Endothelial cell of umbilical vein (primary cell): ENCODE data around the gene CCNF. TPM values are rescaled to one million over a fixed set of nuclear protein-coding genes. Genes with fewer than 3 reads are reported as not detected.

Experiments used
- BruUV-seq: library from RNA; stranded (reverse); fragments of 400-500 nt; replicated peaks from 2 replicates; lab custom pipeline; 2021; lab: Mats Ljungman, UMichigan
- CTCF ChIA-PET: fragments of 300-600, 350-600 bp; sonication (Branson Sonifier 250); formaldehyde crosslinking; loops from one replicate; lab custom pipeline; 2021; ENCODE audit warnings: antibody characterized with exemption, inconsistent platforms; lab: Charles Lee
- POLR2A ChIA-PET: fragments of 300-600, 350-600 bp; sonication (Branson Sonifier 250); formaldehyde crosslinking; loops from one replicate; lab custom pipeline; 2021; ENCODE audit warnings: antibody characterized with exemption, inconsistent platforms; lab: Charles Lee
- DNase-seq: peaks from one replicate; pipeline ENCODE4 v3.0.0-alpha.2; 2011; ENCODE audit warnings: low read depth, low spot score
- FAIRE-seq: peaks from 2 replicates; lab custom pipeline; 2011; peaks lifted over from hg19 to GRCh38; lab: Jason Lieb, UNC
- H2AFZ ChIP-seq: 2 replicates; pipeline ENCODE4 v1.6.0; 2012; ENCODE audit warnings: low read depth, low read length, control low read depth, inconsistent platforms
- H3K27ac ChIP-seq: 2 replicates; pipeline ENCODE4 v1.5.1; 2011; ENCODE audit warnings: low read depth, mild to moderate bottlenecking, control low read depth, low read length, moderate library complexity; ENCODE audit not compliant: insufficient read depth
- H3K27me3 ChIP-seq, 2 experiments: 2 replicates each; pipeline versions ENCODE4 v1.6.0 to v1.6.1; 2011; ENCODE audit warnings: low read length in 2 of 2, mixed read lengths in 1 of 2; ENCODE audit not compliant: control insufficient read depth in 2 of 2, insufficient read depth in 2 of 2
- H3K36me3 ChIP-seq, 2 experiments: 2 replicates in 1 of 2; 3 replicates in 1 of 2; pipeline ENCODE4 v1.5.1; 2011; ENCODE audit warnings: low read length in 2 of 2, mild to moderate bottlenecking in 1 of 2, moderate library complexity in 1 of 2; ENCODE audit not compliant: control insufficient read depth in 2 of 2, insufficient read depth in 2 of 2; ENCODE audit errors: extremely low read depth in 1 of 2
- H3K4me1 ChIP-seq: 3 replicates; pipeline ENCODE4 v1.5.1; 2011; ENCODE audit warnings: mild to moderate bottlenecking, low read length; ENCODE audit not compliant: control insufficient read depth, insufficient read depth; ENCODE audit errors: extremely low read depth
- H3K4me2 ChIP-seq: 2 replicates; pipeline ENCODE4 v1.6.1; 2011; ENCODE audit warnings: low read length, control low read depth, mixed read lengths; ENCODE audit not compliant: insufficient read depth
- H3K4me3 ChIP-seq, 3 experiments: fragments of 200-600 bp in 1 of 3; sonication (generic), shearing (Covaris generic) in 1 of 3; replicated peaks in 1 of 3; 2 replicates each; pipeline ENCODE4 v1.5.1; 2011 to 2016; ENCODE audit warnings: control low read depth in 3 of 3, low read length in 3 of 3, mild to moderate bottlenecking in 2 of 3, inconsistent platforms in 1 of 3, low read depth in 1 of 3, moderate library complexity in 1 of 3; ENCODE audit not compliant: insufficient read depth in 1 of 3
- H3K79me2 ChIP-seq: 2 replicates; pipeline ENCODE4 v1.6.0; 2012; ENCODE audit warnings: low read length, inconsistent platforms; ENCODE audit not compliant: control insufficient read depth, insufficient read depth
- H3K9ac ChIP-seq: replicated peaks from 2 replicates; pipeline ENCODE3; 2011; ENCODE audit warnings: low read length, control low read depth; ENCODE audit not compliant: insufficient read depth; ENCODE audit errors: extremely low read depth
- H3K9me1 ChIP-seq: replicated peaks from 3 replicates; pipeline ENCODE4 v1.6.0; 2011; ENCODE audit warnings: mild to moderate bottlenecking, low read length; ENCODE audit not compliant: control insufficient read depth, insufficient read depth; ENCODE audit errors: extremely low read depth
- H3K9me3 ChIP-seq: replicated peaks from 2 replicates; pipeline ENCODE4 v1.5.1; 2012; ENCODE audit warnings: low read length, inconsistent platforms; ENCODE audit not compliant: control insufficient read depth, insufficient read depth
- H4K20me1 ChIP-seq: replicated peaks from 2 replicates; pipeline ENCODE3; 2011; ENCODE audit warnings: mild to moderate bottlenecking, low read length; ENCODE audit not compliant: control insufficient read depth, insufficient read depth; ENCODE audit errors: extremely low read depth
- CTCF ChIP-seq, 2 donors: IDR thresholded peaks; 1 replicate in 1 of 2; 2 replicates in 1 of 2; pipeline ENCODE4 v1.5.1; 2011; ENCODE audit warnings: low read length in 2 of 2, mild to moderate bottlenecking in 2 of 2, moderate library complexity in 2 of 2, control low read depth in 1 of 2, inconsistent platforms in 1 of 2, low read depth in 1 of 2; ENCODE audit not compliant: insufficient read depth in 1 of 2; ENCODE audit errors: extremely low read depth in 1 of 2
- EZH2 ChIP-seq: IDR thresholded peaks from 2 replicates; pipeline ENCODE4 v1.6.1; 2012; ENCODE audit warnings: borderline replicate concordance, low read depth, mild to moderate bottlenecking, moderate library complexity, low read length, inconsistent platforms; ENCODE audit not compliant: severe bottlenecking
- FOS ChIP-seq: IDR thresholded peaks from 2 replicates; pipeline ENCODE4 v1.6.1; 2011; ENCODE audit warnings: mild to moderate bottlenecking, low read length, moderate library complexity, borderline replicate concordance; ENCODE audit not compliant: insufficient read depth
- GATA2 ChIP-seq: IDR thresholded peaks from 2 replicates; pipeline ENCODE4 v1.7.0; 2011; ENCODE audit warnings: low read depth, mild to moderate bottlenecking, moderate library complexity, mixed read lengths, low read length; ENCODE audit not compliant: insufficient read length, insufficient read depth
- JUN ChIP-seq: IDR thresholded peaks from 2 replicates; pipeline ENCODE4 v1.6.1; 2011; ENCODE audit warnings: borderline replicate concordance, low read depth; ENCODE audit not compliant: insufficient read length, insufficient read depth
- MYC ChIP-seq: IDR thresholded peaks from one replicate; pipeline ENCODE4 v1.6.1; 2011; ENCODE audit warnings: mild to moderate bottlenecking, low read depth, low read length
- POLR2A ChIP-seq: IDR thresholded peaks from 2 replicates; pipeline ENCODE4 v1.6.1; 2012; ENCODE audit warnings: low read depth, mild to moderate bottlenecking, control low read depth, low read length
- POLR2AphosphoS5 ChIP-seq: IDR thresholded peaks from 2 replicates; pipeline ENCODE4 v1.6.1; 2012; ENCODE audit warnings: low read depth, mild to moderate bottlenecking, control low read depth, low read length, moderate library complexity; ENCODE audit not compliant: insufficient read depth
- dilution Hi-C: fragments of 300-500 bp; cut with MboI; formaldehyde crosslinking; loops from one replicate; pipeline ENCODE4 v1.15.0; 2019; ENCODE audit warnings: low sequenced_read_pairs; ENCODE audit not compliant: extremely low pct_ligation_motif_present
- intact Hi-C: fragments of 100-400 bp; cut with micrococcal nuclease; formaldehyde crosslinking; loops from one replicate; pipeline ENCODE4 v1.10.0; 2022
- polyA plus RNA-seq, 4 experiments: library from polyadenylated mRNA; depleted of rRNA in 3 of 4; stranded (reverse) in 3 of 4; unstranded in 1 of 4; fragments of >200 nt; gene quantifications; 2 replicates each; pipeline versions ENCODE4 v1.2.1 to v1.2.3, GENCODE V29; 2011 to 2012; ENCODE audit warnings: missing spikeins in 1 of 4
- total RNA-seq: library from RNA; stranded (reverse); gene quantifications from 2 replicates; pipeline ENCODE4 v1.2.3, GENCODE V29; 2021
- TF ChIP-seq, protein P1 (sequence below): IDR thresholded peaks from 2 replicates; pipeline ENCODE4 v1.6.1; 2011; ENCODE audit not compliant: insufficient read depth, insufficient read length

CCNF gene
- total and polyA plus RNA-seq, 2 donors (not counting 3 experiments of a cell fraction or from before 2014, with no cell fraction given): 13.9 to 48.9 TPM

GRCh38 chr16:2481676-2482075 lies 52.4 kb downstream of the CCNF start:
- Histone ChIP-seq H3K4me2 (no peak overlapping the region), H2AFZ (no peak overlapping the region), H3K4me3 (no peak overlapping the region), H3K36me3 (no peaks in the 10 kb centered on the region), H3K27ac (no peak overlapping the region), H3K27me3 (no peaks in the 10 kb centered on the region), H3K9me3 (no peaks in the 10 kb centered on the region), H3K9me1 (no peaks in the 10 kb centered on the region), H3K9ac (no peak overlapping the region), H3K4me1 (no peaks in the 10 kb centered on the region), H3K79me2 (peaks cover 3% of the 10 kb centered on the region), H4K20me1 (no peaks in the 10 kb centered on the region)
- dilution Hi-C loops: no loop called here
- BruUV-seq: no TSS peak
- DNase-seq: no peak
- intact Hi-C loops: no loop called here
- ChIA-PET POLR2A (no interaction called here), CTCF (no interaction called here)
- no peak for FAIRE-seq
- TF ChIP-seq EZH2 (no peak), POLR2AphosphoS5 (no peak), FOS (no peak), MYC (no peak), CTCF (IDR thresholded peaks at IDR 0.05; ENCODE audit: extremely low read depth in 1 of 2, insufficient read depth in 1 of 2, low read depth in 1 of 2, low read length in 2 of 2) (no peak), GATA2 (no peak), POLR2A (no peak), JUN (no peak)
- TF ChIP-seq, protein P1, sequence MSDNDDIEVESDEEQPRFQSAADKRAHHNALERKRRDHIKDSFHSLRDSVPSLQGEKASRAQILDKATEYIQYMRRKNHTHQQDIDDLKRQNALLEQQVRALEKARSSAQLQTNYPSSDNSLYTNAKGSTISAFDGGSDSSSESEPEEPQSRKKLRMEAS: no peak
